ENCODE measurements around the gene EML5. TPM values are rescaled to one million over a fixed set of nuclear protein-coding genes. Genes with fewer than 3 reads are reported as not detected.

EML5 gene
- total RNA-seq, 4 donors from 2014 or later: 0.42 to 3.3 (median 1.2) TPM

DNA sequence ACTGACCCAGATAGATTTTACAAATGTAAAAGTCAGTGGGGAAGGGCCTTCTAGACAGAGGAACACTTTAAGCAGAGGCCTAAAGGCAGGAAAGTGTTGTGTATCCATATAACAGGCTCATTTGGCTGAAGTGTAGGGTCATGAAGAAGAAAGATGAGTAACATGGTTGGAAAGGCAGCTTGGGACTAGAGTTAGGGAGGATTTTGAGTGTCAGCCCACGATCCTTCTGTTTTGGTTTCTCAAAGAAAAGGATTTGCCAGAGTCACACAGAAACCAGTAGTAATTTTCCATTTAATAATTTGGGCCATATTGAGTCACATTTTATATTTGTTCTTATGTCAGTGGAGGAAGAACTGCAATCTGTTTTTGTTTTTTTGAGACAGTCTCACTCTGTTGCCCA lies 153.5 kb downstream of the EML5 start:
- no peaks in the 10 kb centered on the region for H3K36me3 ChIP-seq
- H3K27ac ChIP-seq: no peak overlapping the region
- TF ChIP-seq POLR2AphosphoS5 (IDR thresholded peaks at IDR 0.05) (no peak), POLR2A (IDR thresholded peaks at IDR 0.05) (no peak), EP300 (IDR thresholded peaks at IDR 0.05) (no peak)
- TF ChIP-seq, protein P1, sequence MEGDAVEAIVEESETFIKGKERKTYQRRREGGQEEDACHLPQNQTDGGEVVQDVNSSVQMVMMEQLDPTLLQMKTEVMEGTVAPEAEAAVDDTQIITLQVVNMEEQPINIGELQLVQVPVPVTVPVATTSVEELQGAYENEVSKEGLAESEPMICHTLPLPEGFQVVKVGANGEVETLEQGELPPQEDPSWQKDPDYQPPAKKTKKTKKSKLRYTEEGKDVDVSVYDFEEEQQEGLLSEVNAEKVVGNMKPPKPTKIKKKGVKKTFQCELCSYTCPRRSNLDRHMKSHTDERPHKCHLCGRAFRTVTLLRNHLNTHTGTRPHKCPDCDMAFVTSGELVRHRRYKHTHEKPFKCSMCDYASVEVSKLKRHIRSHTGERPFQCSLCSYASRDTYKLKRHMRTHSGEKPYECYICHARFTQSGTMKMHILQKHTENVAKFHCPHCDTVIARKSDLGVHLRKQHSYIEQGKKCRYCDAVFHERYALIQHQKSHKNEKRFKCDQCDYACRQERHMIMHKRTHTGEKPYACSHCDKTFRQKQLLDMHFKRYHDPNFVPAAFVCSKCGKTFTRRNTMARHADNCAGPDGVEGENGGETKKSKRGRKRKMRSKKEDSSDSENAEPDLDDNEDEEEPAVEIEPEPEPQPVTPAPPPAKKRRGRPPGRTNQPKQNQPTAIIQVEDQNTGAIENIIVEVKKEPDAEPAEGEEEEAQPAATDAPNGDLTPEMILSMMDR (IDR thresholded peaks at IDR 0.05): no peak
- no peak overlapping the region for H3K4me3 ChIP-seq
- WGBS: 66% methylated on average over 1 of the region's 1 CpG
- peaks cover 7% of the 10 kb centered on the region for H3K9me3 ChIP-seq
- DNase-seq (ENCODE audit: low spot score in 2 of 2): no peak
- no peaks in the 10 kb centered on the region for H3K27me3 ChIP-seq
- no peaks in the 10 kb centered on the region for H3K4me1 ChIP-seq

GRCh38 chr14:88632512-88632911 lies 160.2 kb downstream of the EML5 start:
- Histone ChIP-seq H3K36me3 (no peaks in the 10 kb centered on the region), H3K9me3 (no peaks in the 10 kb centered on the region), H3K4me3 (no peak overlapping the region), H3K27me3 (no peaks in the 10 kb centered on the region), H3K27ac (no peak overlapping the region), H3K4me1 (no peaks in the 10 kb centered on the region)
- no peak for DNase-seq (ENCODE audit: low spot score in 2 of 2)
- 86% methylated on average over 2 of the region's 2 CpGs for WGBS
- TF ChIP-seq EP300 (IDR thresholded peaks at IDR 0.05): no peak
- no peak for TF ChIP-seq POLR2A (IDR thresholded peaks at IDR 0.05)
- TF ChIP-seq, protein P1 (IDR thresholded peaks at IDR 0.05): no peak
- no peak for TF ChIP-seq POLR2AphosphoS5 (IDR thresholded peaks at IDR 0.05)

- 85% methylated on average over 3 of the region's 3 CpGs for WGBS
- Histone ChIP-seq H3K4me3 (no peak overlapping the region), H3K4me1 (no peaks in the 10 kb centered on the region), H3K9me3 (no peaks in the 10 kb centered on the region), H3K27ac (no peak overlapping the region), H3K36me3 (no peaks in the 10 kb centered on the region), H3K27me3 (no peaks in the 10 kb centered on the region)
- no peak for DNase-seq (ENCODE audit: low spot score in 2 of 2)
- TF ChIP-seq EP300 (IDR thresholded peaks at IDR 0.05): no peak
- TF ChIP-seq POLR2AphosphoS5 (IDR thresholded peaks at IDR 0.05): no peak
- TF ChIP-seq POLR2A (IDR thresholded peaks at IDR 0.05): no peak
- TF ChIP-seq, protein P1 (IDR thresholded peaks at IDR 0.05): no peak
Observed at GRCh38 chr14:88631091-88631490, 161.7 kb downstream of the EML5 start.

- H3K9me3 ChIP-seq: no peaks in the 10 kb centered on the region
- WGBS: 68% methylated on average over 6 of the region's 6 CpGs
- H3K4me3 ChIP-seq: no peak overlapping the region
Observed at GRCh38 chr14:88630565-88630964, 162.2 kb downstream of the EML5 start.

GRCh38 chr14:88628462-88628861 lies 164.3 kb downstream of the EML5 start:
- Histone ChIP-seq H3K9me3 (no peaks in the 10 kb centered on the region), H3K4me3 (no peak overlapping the region), H3K27ac (no peak overlapping the region), H3K4me1 (no peaks in the 10 kb centered on the region), H3K36me3 (no peaks in the 10 kb centered on the region), H3K27me3 (no peaks in the 10 kb centered on the region)
- DNase-seq (ENCODE audit: low spot score in 2 of 2): no peak
- TF ChIP-seq POLR2AphosphoS5 (IDR thresholded peaks at IDR 0.05) (no peak), EP300 (IDR thresholded peaks at IDR 0.05) (no peak), POLR2A (IDR thresholded peaks at IDR 0.05) (no peak)
- TF ChIP-seq, protein P1 (IDR thresholded peaks at IDR 0.05): no peak

More at GRCh38 chr14:88630565-88630964, 162.2 kb downstream of the EML5 start:
- no peaks in the 10 kb centered on the region for H3K4me1 ChIP-seq
- no peak for DNase-seq (ENCODE audit: low spot score in 2 of 2)
- no peak overlapping the region for H3K27ac ChIP-seq
- H3K36me3 ChIP-seq: no peaks in the 10 kb centered on the region
- H3K27me3 ChIP-seq: no peaks in the 10 kb centered on the region
- TF ChIP-seq, protein P1 (IDR thresholded peaks at IDR 0.05): no peak
- TF ChIP-seq POLR2A (IDR thresholded peaks at IDR 0.05) (no peak), EP300 (IDR thresholded peaks at IDR 0.05) (no peak), POLR2AphosphoS5 (IDR thresholded peaks at IDR 0.05) (no peak)
